Muscle of leg (tissue), 11 donors: ENCODE data around the gene ARHGAP18. TPM values are rescaled to one million over a fixed set of nuclear protein-coding genes. Genes with fewer than 3 reads are reported as not detected.

Source experiments
- DNase-seq: peaks from one replicate; pipeline ENCODE4 v3.0.0; 2013
- H3K27ac ChIP-seq: one replicate; pipeline ENCODE4 v1.5.1; 2013; ENCODE audit warnings: mild to moderate bottlenecking, low read length, control low read depth
- H3K27me3 ChIP-seq: one replicate; pipeline ENCODE4 v1.6.1; 2013; ENCODE audit warnings: low read length; ENCODE audit not compliant: control insufficient read depth, insufficient read depth
- H3K36me3 ChIP-seq: one replicate; pipeline ENCODE4 v1.6.1; 2013; ENCODE audit warnings: low read length; ENCODE audit not compliant: control insufficient read depth, insufficient read depth
- H3K4me1 ChIP-seq: one replicate; pipeline ENCODE4 v1.6.1; 2013; ENCODE audit warnings: low read length; ENCODE audit not compliant: control insufficient read depth, insufficient read depth
- H3K4me3 ChIP-seq: one replicate; pipeline ENCODE4 v1.5.1; 2013; ENCODE audit warnings: low read length, control low read depth
- H3K9me3 ChIP-seq: replicated peaks from 2 replicates; pipeline ENCODE4 v1.6.1; 2013; ENCODE audit warnings: low read depth, low read length; ENCODE audit not compliant: control insufficient read depth
- WGBS: methylation state at CpG from one replicate; pipeline ENCODE4 v1.1.5; 2013; ENCODE audit warnings: missing lambda C conversion rate; ENCODE audit not compliant: insufficient coverage; 5-methylcytosine and 5-hydroxymethylcytosine counted together
- polyA plus RNA-seq, 8 donors: library from polyadenylated mRNA; unstranded; fragments of 120-200 nt; gene quantifications; one replicate each; pipeline versions ENCODE4 v1.2.1 to v1.2.3, GENCODE V29; 2013; ENCODE audit warnings: inconsistent platforms in 1 of 8, low replicate concordance in 1 of 8; ENCODE audit not compliant: insufficient read length in 8 of 8, insufficient read depth in 1 of 8
- total RNA-seq: library from RNA; stranded (reverse); fragments of 120-200 nt; gene quantifications from one replicate; pipeline ENCODE4 v1.2.4, GENCODE V29; 2013

Gene ARHGAP18
- total and polyA plus RNA-seq, 9 donors: 14.2 to 22.8 (median 18.5) TPM

DNA sequence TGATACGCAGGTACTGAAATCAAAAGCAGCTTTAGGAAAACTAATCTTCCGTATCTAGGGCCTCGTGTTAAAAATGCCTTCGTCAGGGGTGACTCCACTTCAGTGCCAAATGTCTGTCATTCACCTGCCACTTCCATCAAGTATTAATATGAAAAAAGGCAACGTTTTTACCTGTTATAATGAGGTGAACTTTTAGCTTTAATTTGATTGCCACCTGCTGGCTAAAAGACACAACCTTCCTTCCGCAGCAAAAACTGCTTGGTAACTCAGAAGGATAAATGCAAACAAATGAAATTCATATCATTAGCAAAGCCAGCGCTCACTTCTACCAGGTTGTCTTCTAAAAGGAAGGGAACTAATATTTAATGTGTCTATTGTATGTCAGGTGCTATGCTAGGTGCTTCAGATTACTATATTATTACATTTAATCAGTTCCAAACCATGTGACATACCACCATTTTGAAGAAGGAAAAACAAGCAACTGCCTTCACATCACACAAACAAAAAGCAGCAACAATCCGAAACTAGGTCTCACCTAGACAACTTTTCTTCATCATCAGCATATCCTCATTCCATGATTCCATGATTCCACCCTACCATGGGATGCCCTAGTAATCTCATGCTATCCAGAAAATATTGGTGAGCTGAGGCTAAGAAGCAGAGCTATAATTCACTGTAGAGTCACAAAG, 20.6 kb upstream of the ARHGAP18 start:
- peak; percentile 59 for DNase-seq
- Histone ChIP-seq H3K4me3 (no peak overlapping the region), H3K27me3 (no peaks in the 10 kb centered on the region), H3K4me1 (no peaks in the 10 kb centered on the region), H3K9me3 (no peaks in the 10 kb centered on the region), H3K36me3 (no peaks in the 10 kb centered on the region), H3K27ac (no peak overlapping the region)
- 70% methylated on average over 2 of the region's 8 CpGs for WGBS

DNA sequence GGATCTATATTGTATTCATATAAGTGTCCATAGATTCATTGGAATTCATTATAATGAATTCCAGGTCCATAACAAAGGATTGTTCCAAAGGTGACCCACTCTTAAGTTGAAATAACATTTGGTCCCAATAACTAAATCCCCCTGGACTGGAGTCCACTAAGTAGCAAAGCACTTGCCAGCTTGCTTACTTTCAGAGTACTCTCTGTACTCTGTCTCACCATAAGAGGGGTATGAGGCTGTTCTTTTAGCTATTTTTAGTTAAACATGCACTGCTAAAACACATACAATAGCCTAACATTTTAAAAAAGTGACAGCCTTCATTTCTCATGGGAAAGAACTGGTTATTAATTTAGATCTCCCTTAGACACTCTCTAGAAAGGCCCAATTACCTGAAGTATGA, 16.7 kb upstream of the ARHGAP18 start:
- no peak overlapping the region for H3K4me3 ChIP-seq
- no peaks in the 10 kb centered on the region for H3K36me3 ChIP-seq
- H3K27ac ChIP-seq: no peak overlapping the region
- no peak for DNase-seq
- no peaks in the 10 kb centered on the region for H3K4me1 ChIP-seq
- H3K9me3 ChIP-seq: no peaks in the 10 kb centered on the region
- H3K27me3 ChIP-seq: no peaks in the 10 kb centered on the region

DNA sequence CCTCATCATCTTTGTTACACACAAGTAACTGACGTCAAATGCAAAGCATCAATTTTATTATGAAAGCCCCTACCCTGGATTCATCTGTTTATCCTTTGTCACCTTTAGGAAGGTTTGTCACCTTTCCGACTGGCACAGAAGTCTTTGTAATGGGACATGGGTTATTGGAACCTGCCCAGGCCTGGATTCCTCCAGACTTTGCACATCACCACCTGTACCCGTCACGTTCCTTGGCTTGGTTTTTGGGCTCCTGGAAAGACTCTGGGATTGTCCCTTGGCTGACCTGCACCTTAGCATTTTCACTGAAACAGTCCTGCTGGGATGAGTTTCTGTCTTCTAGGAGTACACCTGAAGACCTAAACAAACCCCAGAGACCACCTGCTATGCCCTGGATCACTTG, 15.4 kb upstream of the ARHGAP18 start:
- no peaks in the 10 kb centered on the region for H3K4me1 ChIP-seq
- no peak overlapping the region for H3K27ac ChIP-seq
- no peaks in the 10 kb centered on the region for H3K27me3 ChIP-seq
- H3K9me3 ChIP-seq: no peaks in the 10 kb centered on the region
- no peaks in the 10 kb centered on the region for H3K36me3 ChIP-seq
- WGBS: 28% methylated on average over 2 of the region's 4 CpGs
- H3K4me3 ChIP-seq: no peak overlapping the region
- DNase-seq: no peak

DNA sequence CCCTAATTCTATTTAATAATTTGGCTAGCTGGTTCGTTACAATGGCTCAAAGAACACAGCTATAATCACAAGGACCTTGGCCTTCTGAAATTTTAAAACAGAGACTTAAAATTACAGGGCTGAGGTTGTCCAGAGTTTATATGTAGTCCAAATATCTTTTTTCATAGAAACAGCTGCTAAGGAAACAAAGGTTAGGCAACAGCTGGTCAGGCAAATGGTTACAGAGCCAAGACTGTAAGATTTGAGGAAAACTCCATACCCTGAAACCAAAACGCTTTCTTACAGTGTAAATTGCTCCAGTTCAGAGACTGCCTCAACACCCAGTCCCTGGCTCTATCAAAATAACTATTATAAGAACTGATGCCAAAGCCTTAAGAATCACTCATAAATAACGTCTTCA, 9.7 kb upstream of the ARHGAP18 start:
- Histone ChIP-seq H3K27ac (peak overlapping the region; percentile 64), H3K4me3 (no peak overlapping the region), H3K4me1 (peaks cover 3% of the 10 kb centered on the region), H3K9me3 (no peaks in the 10 kb centered on the region), H3K36me3 (no peaks in the 10 kb centered on the region), H3K27me3 (no peaks in the 10 kb centered on the region)
- peak; percentile 86 for DNase-seq
- whole genome bisulfite sequencing: no CpG with 5 or more reads among the region's 3 CpGs

DNA sequence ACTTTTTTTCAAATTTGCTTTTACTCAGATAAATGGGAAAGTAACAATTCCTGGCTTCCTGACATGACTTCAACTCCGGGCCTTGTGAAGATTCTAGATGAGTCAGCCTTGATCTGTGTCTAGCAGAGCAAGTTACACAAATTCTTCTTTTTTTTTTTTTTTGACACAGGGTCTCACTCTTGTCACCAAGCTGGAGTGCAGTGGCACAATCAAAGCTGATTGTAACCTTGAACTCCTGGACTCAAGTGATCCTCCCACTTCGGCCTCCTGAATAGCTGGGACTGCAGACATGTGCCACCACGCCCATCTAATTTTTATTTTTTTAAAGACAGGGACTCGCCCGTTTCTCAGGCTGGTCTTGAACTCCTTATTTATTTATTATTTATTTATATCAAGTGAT, 7.3 kb upstream of the ARHGAP18 start:
- 63% methylated on average over 2 of the region's 5 CpGs for whole genome bisulfite sequencing
- H3K27me3 ChIP-seq: no peaks in the 10 kb centered on the region
- DNase-seq: peak; percentile 58
- no peaks in the 10 kb centered on the region for H3K9me3 ChIP-seq
- H3K36me3 ChIP-seq: no peaks in the 10 kb centered on the region
- no peak overlapping the region for H3K4me3 ChIP-seq
- H3K4me1 ChIP-seq: peaks cover 3% of the 10 kb centered on the region
- H3K27ac ChIP-seq: no peak overlapping the region

DNA sequence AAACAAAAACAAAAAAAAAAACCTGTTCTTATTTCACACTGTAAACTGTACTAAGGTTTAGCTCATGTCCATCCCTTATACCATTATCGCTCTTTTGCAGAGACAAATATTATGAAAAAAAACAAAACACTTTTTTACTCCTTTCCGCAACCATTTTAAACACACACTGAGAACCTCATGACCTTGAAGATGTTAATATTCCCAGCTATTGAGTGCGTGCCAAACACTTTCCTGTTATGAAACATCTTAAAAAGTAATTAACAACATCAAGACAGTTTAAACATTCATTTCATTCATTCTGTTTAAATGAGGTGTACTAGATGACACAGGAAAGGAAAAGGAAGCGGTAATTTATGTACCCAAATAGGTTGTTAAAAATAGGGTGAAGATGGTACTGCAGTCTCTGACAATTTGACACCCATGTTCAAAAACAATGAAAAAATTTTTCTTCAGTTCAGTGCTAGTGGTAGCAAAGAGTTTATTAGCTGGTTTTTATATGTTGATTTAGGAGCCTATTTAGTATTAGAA, 3.9 kb upstream of the ARHGAP18 start:
- Histone ChIP-seq H3K27ac (no peak overlapping the region), H3K36me3 (no peaks in the 10 kb centered on the region), H3K4me1 (peaks cover 6% of the 10 kb centered on the region), H3K4me3 (no peak overlapping the region), H3K27me3 (no peaks in the 10 kb centered on the region), H3K9me3 (no peaks in the 10 kb centered on the region)
- DNase-seq: peak; percentile 45
- no CpG with 5 or more reads among the region's 4 CpGs for WGBS

DNA sequence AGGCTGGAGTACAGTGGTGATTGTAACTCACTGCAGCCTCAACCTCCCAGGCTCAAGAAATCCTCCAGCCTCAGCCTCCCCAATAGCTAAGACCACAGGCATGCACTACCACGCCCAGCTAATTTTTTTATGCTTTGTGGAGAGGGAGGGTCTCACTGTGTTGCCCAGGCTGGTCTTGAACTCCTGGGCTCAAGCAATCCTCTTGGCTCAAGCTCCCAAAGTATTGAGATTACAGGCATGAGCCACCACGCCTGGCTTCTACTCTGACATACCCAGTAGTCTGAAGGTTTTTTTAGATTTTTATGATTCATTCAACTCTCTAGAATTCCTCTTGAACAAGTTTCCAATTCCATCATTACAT, 1.3 kb upstream of the ARHGAP18 start:
- Histone ChIP-seq H3K4me1 (peaks cover 12% of the 10 kb centered on the region), H3K9me3 (no peaks in the 10 kb centered on the region), H3K4me3 (no peak overlapping the region), H3K36me3 (no peaks in the 10 kb centered on the region), H3K27ac (no peak overlapping the region), H3K27me3 (no peaks in the 10 kb centered on the region)
- no peak for DNase-seq
- no CpG with 5 or more reads among the region's 2 CpGs for WGBS

DNA sequence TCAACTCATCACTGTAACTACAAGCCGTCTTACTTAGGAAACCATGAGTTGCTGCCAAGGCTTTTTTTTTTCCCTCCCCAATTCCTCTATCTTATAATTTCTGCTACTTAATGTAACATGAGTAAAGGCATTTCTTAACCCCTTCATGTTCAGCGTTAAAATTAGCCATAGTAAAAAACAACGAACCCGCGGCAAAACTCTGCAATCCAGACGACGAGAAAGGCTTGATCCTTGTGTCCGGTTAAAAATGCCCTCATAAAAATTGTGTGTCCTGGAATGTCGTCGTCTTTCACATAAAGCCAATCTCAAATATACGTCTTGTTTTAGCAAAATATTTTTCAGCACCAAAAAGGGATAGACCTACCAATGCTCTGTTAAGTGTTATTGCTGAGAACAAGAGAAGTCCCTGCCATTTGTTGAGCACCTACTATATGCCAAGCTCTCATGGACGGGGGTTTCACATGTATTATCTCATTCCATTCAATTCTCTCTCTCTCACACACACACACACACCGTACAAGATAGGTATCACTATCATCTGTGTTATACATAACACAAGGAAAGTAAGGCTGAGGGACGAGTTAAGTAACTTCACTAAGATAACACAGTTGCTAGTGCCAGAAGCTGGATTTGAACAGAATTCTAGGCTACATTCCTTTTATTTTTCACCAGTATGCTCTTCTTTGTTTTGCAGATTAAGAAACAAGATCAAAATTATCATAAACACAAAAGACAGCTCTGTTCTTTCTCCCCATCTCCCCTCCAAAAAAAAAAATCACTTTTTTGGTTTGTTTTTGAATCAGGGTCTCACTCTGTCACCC, 683 bp upstream of the ARHGAP18 start:
- no peak for DNase-seq
- no peaks in the 10 kb centered on the region for H3K9me3 ChIP-seq
- H3K4me1 ChIP-seq: peaks cover 12% of the 10 kb centered on the region
- WGBS: 0% methylated on average over 1 of the region's 14 CpGs
- H3K4me3 ChIP-seq: peak overlapping the region; percentile 58
- H3K27ac ChIP-seq: peak overlapping the region; percentile 92
- H3K27me3 ChIP-seq: no peaks in the 10 kb centered on the region
- no peaks in the 10 kb centered on the region for H3K36me3 ChIP-seq

DNA sequence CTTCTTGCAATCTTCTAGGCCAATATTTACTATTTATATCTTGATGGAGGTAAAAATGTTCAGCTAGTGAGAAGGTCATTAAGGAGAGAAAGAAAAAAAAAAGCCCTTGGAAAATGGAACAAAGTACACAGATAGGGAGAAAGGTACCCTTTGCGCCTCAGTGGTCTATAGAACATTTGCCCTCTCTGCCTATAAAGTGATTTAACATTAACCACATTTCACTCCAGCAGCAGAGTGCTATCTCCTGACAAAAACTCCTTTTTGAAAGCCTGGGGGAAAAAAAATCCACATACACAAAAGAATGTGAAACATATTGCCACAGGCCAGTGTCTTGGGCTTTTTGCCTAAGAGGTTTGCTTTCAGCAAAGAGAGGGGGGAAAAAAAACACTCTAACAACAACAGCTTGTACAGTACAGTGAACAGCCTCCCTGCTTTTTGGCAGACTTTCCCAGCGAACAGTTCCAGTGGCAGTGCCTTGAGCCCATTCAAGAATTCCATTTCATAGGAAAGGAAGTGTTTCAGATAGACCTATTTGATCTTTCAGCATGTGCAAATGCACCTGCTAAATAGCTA, 695 bp downstream of the ARHGAP18 start:
- peak overlapping the region; percentile 92 for H3K27ac ChIP-seq
- WGBS: no CpG with 5 or more reads among the region's 2 CpGs
- peaks cover 12% of the 10 kb centered on the region for H3K4me1 ChIP-seq
- peak; percentile 88 for DNase-seq
- H3K27me3 ChIP-seq: no peaks in the 10 kb centered on the region
- H3K4me3 ChIP-seq: peak overlapping the region; percentile 58
- H3K36me3 ChIP-seq: no peaks in the 10 kb centered on the region
- H3K9me3 ChIP-seq: no peaks in the 10 kb centered on the region

DNA sequence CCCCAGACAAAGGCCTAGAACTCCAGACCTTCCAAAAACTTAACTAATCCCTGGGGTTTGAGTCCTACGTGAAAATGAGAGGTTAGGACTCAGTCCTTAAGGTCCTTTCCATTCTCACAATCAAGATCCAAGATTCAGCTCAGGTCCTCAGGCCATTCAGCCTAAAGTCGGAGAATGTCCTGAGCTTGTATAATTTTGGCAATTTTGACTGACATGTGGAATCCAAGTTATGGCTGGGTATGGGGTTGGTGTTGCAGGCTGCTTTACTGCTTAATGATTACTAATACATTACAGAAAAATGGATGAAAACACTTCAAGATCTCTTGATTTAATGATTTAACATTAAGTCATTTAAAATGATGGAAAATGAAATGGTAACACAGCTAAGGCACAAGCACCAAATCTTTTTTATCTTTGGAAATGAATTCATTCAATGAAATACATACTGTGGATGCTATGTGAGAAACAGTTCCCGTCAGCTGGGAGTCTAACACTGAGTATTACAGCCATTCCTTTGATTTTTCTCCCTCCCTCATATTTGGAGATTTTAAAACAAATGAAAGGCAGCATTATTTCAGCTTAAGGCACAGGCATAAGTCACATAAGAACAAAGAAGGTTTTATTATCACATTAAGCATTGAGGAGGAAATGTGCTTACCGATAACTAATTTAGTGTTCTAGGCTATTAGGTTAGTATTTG, 1.3 kb downstream of the ARHGAP18 start:
- no peak for DNase-seq
- no CpG with 5 or more reads among the region's 4 CpGs for WGBS
- no peaks in the 10 kb centered on the region for H3K36me3 ChIP-seq
- H3K4me3 ChIP-seq: peak overlapping the region; percentile 58
- no peaks in the 10 kb centered on the region for H3K27me3 ChIP-seq
- H3K9me3 ChIP-seq: no peaks in the 10 kb centered on the region
- H3K4me1 ChIP-seq: peaks cover 12% of the 10 kb centered on the region
- peak overlapping the region; percentile 92 for H3K27ac ChIP-seq
